NB4 (cell line): ENCODE results near the gene GIMAP7.
"Not testable (repeated sequence)": the region's sequence is repeated elsewhere in the genome, so short reads cannot be mapped to it uniquely, and the experiment has no call there.

Experiments used
- MYC ChIP-seq: IDR thresholded peaks from 2 replicates; pipeline ENCODE4 v1.6.1; 2011; ENCODE audit warnings: low read depth, low read length
- POLR2A ChIP-seq: IDR thresholded peaks from 2 replicates; pipeline ENCODE4 v1.6.1; 2011; ENCODE audit warnings: mild to moderate bottlenecking; ENCODE audit not compliant: insufficient read length; ENCODE audit errors: extremely low read depth
- TF ChIP-seq, protein P1 (sequence below): IDR thresholded peaks from one replicate; pipeline ENCODE4 v1.5.1; 2012; ENCODE audit warnings: low read depth, low read length
- TF ChIP-seq, protein P2 (sequence below): IDR thresholded peaks from 2 replicates; pipeline ENCODE4 v1.6.1; 2011; ENCODE audit warnings: low read depth, low read length

DNA sequence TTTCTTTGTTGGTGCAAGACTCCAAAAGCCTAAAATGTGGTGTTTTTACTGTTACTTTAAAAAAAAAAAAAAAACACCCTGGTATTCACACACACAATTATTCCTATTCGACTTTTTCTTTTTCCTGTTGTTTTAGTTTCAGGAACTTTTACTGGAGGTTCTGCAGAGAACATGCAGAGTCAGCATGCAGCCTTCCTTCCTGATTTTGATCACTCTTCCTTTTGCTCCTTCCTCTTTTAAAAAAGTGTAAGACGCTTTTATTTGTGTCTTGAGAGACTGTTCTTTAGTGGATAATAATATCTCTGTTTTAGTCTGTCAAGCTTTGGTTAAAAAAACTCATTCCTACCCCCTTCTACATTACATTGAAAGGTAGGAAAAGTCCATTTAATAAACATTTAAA, 31.2 kb upstream of the GIMAP7 start:
- TF ChIP-seq, protein P1, sequence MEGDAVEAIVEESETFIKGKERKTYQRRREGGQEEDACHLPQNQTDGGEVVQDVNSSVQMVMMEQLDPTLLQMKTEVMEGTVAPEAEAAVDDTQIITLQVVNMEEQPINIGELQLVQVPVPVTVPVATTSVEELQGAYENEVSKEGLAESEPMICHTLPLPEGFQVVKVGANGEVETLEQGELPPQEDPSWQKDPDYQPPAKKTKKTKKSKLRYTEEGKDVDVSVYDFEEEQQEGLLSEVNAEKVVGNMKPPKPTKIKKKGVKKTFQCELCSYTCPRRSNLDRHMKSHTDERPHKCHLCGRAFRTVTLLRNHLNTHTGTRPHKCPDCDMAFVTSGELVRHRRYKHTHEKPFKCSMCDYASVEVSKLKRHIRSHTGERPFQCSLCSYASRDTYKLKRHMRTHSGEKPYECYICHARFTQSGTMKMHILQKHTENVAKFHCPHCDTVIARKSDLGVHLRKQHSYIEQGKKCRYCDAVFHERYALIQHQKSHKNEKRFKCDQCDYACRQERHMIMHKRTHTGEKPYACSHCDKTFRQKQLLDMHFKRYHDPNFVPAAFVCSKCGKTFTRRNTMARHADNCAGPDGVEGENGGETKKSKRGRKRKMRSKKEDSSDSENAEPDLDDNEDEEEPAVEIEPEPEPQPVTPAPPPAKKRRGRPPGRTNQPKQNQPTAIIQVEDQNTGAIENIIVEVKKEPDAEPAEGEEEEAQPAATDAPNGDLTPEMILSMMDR: not testable (repeated sequence)
- TF ChIP-seq POLR2A, MYC: not testable (repeated sequence)
- TF ChIP-seq, protein P2, sequence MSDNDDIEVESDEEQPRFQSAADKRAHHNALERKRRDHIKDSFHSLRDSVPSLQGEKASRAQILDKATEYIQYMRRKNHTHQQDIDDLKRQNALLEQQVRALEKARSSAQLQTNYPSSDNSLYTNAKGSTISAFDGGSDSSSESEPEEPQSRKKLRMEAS: not testable (repeated sequence)
